NCI-H2227 (cell line): ENCODE results near the gene PRUNE2.
A peak's percentile ranks its signal among the peaks of the same experiment; 100 is the strongest.
"Not testable (repeated sequence)": the region's sequence is repeated elsewhere in the genome, so short reads cannot be mapped to it uniquely, and the experiment has no call there.

Experiments used
- DNase-seq: peaks from one replicate; lab custom pipeline; 2025; ENCODE audit not compliant: unreplicated experiment; lab: John Stamatoyannopoulos, UW

PRUNE2 gene, protein sequence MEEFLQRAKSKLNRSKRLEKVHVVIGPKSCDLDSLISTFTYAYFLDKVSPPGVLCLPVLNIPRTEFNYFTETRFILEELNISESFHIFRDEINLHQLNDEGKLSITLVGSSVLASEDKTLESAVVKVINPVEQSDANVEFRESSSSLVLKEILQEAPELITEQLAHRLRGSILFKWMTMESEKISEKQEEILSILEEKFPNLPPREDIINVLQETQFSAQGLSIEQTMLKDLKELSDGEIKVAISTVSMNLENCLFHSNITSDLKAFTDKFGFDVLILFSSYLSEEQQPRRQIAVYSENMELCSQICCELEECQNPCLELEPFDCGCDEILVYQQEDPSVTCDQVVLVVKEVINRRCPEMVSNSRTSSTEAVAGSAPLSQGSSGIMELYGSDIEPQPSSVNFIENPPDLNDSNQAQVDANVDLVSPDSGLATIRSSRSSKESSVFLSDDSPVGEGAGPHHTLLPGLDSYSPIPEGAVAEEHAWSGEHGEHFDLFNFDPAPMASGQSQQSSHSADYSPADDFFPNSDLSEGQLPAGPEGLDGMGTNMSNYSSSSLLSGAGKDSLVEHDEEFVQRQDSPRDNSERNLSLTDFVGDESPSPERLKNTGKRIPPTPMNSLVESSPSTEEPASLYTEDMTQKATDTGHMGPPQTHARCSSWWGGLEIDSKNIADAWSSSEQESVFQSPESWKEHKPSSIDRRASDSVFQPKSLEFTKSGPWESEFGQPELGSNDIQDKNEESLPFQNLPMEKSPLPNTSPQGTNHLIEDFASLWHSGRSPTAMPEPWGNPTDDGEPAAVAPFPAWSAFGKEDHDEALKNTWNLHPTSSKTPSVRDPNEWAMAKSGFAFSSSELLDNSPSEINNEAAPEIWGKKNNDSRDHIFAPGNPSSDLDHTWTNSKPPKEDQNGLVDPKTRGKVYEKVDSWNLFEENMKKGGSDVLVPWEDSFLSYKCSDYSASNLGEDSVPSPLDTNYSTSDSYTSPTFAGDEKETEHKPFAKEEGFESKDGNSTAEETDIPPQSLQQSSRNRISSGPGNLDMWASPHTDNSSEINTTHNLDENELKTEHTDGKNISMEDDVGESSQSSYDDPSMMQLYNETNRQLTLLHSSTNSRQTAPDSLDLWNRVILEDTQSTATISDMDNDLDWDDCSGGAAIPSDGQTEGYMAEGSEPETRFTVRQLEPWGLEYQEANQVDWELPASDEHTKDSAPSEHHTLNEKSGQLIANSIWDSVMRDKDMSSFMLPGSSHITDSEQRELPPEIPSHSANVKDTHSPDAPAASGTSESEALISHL (N-terminal part only)

DNA sequence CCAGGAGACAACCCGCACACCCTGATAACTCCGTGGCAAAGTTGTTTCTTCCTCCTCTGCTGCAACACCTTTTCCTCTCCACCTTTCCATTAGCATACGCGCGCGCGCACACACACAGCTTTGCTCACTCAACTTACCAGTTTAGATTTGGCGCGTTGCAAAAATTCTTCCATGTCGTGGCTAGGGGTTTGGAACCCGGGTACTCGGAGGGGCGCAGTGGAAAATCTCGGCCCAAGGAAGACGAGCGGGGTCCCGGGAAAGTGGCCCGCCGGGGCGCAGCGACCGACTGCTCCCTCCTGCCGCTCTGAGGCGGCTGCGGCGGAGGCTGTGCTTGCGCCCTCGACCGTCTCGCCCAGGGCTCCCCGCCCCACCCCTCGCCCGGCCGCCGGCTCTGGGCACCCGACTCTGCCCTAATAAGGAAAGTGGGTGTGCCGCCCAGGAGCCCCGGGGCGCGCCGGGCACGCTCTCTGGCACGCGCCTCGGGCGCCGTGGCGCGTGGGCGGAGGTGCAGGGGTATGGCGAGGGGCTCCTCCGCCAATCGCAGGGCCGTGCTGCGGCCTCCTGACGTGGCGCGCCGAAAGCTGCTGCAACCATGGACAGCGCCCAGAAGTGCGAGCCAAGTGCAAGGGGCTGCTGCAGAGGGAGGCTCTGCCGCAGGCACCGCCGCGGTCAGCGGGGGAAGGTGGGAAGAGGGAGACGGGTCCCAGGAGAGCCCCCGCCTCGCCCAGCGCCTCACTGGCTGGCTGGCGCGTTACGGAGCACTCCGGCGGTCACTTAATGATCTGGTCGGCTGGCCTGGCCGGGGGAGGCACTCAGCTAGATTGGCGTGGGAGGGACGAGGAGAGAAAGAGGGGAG, at the start of gene PRUNE2:
Gene PRUNE2, minus strand, starts transcription at position 324 of the 856 bp plus-strand sequence. Its CDS starts 151 bp downstream, at position 173.
- peak; percentile 80 for DNase-seq

DNA sequence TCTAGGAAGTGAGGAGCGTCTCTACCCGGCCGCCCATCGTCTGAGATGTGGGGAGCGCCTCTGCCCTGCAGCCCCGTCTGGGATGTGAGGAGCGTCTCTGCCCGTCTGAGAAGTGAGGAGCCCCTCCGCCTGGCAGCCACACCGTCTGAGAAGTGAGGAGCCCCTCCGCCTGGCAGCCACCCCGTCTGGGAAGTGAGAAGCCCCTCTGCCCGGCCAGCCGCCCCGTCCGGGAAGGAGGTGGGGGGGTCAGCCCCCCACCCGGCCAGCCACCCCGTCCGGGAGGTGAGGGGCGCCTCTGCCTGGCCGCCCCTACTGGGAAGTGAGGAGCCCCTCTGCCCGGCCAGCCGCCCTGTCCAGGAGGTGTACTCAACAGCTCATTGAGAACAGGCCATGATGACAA, 49.5 kb upstream of the PRUNE2 start:
- not testable (repeated sequence) for DNase-seq

DNA sequence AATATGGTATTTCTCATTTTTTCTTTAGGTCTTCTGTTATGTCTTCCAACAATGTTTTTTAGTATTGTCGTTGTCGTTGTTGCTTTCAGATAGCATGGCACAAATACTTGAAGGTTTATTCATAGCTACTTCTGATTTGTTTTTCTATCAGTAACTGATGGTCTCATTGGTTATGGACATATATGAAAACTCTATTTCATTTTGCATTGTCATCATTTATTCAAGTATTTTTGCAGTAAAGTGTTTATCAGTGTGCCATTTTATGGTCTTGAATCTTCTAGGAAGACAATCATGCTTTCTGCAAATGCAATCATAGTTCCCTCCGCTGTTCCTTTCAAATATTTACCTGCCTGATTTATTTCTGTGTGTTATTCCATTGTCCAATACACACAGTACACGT, 44.0 kb upstream of the PRUNE2 start:
- DNase-seq = no peak

DNA sequence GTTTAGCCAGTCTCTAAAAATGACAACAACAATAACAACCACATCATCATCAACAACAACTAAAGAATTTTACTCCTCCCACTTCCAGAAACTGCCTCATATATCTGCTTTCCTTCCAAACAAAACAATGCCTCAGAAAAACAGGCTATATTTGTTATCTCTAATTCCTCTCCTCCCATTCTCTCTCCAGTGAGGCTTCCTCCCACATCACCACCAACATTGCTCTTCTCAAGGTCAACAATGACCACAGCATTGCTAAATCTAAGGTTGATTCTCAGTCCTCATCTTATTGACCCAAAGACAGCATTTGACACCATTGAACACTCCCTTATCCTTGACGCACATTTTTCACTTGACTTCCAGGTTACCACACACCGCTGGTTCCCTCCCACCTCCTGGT, 38.1 kb upstream of the PRUNE2 start:
- no peak for DNase-seq

DNA sequence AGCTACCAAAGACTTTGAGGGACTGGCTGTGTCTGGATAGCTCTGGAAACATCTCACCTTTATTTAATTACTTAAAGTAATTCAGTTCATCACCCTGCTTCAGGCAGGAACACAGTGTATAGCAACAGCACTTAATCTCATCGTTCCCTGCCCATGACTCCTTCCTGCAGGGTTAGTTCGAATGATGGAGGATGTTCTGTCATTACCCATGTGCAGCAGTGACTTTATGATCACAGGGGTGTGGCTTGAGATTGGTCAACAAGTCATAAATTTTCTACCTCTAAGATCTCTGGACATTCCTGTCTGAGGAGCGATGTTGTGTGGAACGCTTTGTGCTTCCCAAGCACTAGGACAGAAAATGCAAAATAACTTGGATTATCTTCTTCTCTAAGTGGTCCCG, 37.1 kb upstream of the PRUNE2 start:
- no peak for DNase-seq

DNA sequence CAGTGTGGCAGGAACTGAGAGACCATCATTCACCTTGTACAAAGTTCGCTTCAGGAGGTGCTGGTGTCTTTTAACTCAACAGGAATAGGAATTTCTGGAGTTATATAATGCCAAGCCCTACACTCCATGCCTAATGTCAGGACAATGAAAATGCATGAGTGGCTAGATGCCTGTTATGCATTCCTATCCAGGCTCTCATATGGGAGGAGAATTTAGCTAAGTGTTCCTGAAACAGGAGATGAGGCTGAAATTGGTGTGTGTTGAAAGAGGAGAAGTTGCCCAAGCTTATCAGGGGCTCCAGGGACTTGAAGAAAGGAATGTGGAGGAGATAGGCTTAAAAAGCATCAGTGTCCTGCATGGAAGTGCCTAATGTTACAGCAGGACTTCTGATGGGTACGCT, 26.8 kb upstream of the PRUNE2 start:
- no peak for DNase-seq

DNA sequence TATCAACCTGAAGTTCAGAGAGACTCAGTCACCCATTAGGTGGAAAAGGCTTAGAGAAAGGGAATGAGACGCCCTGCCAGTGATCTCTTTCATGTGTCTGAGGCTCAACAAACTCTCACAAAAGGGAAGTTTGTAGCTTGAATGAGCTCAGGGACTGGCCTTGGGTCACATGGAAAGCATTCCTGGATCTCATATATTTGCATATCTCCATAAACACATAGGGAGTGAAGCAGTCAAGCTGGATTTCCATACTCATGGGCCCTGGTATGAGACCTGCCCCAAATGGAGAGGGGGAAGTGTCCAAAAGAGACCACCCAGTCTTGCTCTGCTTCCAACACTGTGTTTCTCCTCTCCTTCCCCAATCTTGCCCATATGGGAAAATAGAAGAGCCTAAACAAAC, 26.4 kb upstream of the PRUNE2 start:
- no peak for DNase-seq

DNA sequence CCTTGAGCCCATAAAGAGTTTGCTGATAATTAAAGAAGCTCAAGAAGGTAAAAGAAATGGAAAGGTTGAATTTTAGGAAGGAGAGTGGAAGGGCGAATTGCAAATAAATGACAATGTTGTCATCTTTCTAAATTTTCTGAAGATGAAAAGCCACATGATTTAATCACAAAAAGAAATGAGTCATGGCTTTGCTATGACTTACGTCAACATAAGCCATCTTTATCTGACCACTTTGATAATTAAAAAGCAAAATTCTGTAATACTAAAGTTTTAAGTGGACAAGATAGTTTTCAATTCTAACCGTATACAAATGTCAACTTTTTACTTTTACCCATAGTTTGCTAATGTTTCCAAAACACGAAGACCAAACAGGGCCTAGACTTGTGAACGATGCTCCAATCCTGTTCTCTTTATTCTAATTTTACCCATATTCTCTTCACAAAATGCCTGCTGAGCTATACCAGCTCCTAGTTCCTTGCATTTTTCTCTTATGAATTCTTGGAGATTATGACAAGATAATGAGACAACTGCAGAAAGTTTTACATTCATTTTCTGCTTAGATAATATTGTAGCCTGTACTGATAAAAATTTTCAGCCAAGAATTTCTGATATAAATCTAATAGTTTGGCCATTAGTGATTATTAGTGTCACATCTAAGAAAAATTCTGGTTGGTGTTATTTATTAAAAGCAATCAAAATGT, 21.8 kb upstream of the PRUNE2 start:
- no peak for DNase-seq

DNA sequence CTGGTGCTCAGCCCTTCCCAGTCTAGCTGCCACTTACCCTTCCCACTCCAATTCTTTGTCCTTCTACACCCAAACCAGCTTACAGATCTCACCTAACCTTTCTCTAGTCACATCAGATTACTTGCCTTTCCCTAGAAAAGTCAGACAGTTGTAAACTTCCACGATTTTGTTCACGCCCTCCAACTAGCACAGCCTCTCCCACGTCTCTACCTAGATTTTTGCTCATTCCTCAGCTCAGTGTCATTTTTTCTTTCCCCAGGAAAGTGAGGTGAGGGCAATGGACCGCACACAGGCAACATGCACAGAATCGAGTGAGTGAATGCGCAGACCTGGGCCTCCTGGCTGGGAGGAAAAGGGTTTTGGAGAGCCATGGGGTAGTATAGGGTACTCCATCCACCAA, 20.9 kb upstream of the PRUNE2 start:
- no peak for DNase-seq

DNA sequence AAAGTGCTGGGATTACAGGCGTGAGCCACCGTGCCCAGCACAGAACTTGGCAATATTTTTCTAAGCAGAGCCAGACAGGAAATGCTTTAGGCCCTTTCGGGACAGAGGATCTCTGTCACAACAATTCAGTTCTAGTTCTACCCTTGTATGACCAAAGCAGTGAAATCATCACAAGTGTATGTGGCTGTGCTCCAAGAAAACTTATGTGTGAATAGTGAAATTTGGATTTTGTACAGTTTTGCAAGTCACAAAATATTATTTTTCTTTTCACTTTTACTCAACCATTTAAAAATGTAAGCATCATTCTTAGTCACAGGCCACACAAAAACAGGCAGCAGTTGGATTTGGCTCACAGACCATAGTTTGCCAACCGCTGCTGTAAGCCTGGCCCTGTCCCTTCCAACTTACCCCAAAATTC, 20.4 kb upstream of the PRUNE2 start:
- no peak for DNase-seq

DNA sequence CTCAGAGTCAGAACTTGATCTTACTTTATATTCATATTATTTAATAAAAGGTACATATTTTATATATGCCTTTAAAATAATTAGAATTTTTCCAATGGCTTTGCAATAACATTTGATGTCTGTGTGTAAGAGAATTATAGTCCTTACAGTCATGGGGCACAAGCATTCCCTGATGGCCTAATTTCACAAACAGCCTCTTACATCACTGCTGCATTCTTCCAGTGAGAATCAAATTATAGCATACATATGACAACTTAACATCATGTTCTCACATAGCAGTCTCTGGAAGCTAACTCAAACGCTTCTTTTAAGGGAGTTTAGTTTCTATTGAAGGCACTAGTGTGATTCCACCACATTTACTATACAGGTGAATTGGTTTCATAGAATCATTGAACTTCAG, 15.3 kb upstream of the PRUNE2 start:
- DNase-seq = no peak

DNA sequence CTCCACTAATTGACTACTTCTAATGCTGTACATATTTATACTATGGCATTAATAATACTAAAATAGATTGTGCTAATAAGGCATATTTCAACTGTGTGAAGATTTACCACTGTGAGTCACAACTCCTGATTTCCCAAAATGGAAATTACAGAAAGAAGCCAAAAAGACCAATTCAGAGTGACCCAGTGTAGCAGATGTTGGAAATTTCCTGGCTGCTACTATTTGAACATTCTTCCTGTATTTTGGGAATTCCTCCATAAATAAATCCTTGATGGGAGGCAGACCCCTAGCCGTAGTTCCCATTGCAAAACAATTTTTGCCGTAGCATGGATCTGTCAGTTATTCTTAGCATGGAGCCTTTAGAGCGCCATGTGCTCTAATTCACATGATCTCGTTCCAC, 11.4 kb upstream of the PRUNE2 start:
- no peak for DNase-seq

DNA sequence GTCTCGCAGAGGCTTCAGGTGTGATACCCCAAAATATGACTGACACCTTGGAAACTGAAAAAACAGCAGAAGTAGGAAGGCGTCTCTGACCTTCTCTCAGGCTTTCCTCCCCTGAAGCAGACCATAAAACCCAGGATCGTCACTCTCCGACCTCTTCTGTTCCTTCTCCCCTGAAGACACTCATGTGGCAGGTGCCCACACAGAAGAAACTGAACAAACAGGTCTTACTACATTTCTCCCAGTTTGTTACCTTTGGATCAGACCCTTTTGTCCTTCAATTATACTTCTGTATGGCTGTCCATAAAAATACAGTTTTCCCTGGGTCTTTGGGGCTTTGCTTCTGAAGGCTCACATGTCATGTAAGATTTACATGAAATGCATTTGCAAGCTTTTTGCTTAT, 10.3 kb upstream of the PRUNE2 start:
- DNase-seq = no peak

DNA sequence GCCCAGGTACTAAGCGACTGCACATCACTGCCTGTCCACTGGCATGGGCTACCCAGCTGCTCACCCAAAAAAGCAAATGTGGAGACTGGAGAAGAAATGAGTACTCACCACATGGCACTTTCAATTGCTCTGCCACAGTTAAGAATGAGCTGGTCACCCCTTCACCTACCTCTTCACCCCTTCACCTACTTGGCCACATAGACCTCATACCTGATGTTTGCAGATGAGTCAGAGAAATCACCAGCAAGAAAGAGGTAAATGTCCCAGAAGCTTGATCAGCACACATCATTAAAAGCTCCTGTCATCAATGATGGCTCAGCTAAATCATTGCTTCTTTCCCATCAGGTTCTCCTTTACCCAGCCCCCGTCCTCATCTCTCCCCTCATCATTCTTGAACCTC, 7.6 kb upstream of the PRUNE2 start:
- DNase-seq = no peak

DNA sequence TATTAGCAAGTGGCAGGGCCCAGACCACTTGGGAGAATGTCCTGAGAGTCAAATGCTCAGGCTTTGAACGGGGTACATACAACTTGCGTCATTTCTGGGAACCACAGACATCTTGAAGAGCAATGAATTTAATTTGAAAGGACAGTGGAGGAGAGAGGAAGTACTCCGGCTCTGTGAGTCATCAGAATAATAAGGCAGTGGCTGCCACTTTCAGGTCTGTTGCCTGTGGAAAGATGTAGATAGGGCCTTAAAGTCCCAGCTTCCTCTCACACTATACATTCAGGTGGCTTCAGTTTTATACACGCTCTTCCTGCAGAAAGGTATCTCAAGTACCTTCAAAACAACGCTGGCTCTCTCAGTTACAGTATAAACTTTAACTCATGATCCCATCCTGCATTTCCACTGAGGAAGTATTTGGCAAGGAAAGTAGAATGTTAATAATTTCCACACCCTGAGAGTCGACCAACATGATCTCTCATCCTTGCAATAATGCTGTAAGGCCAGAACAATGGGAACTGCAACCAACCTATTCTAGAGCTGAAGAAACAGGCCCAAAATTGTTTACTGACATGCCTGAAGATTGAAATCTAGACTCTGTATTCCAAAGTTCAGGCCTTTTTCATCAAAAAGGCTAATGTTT, 6.8 kb upstream of the PRUNE2 start:
- DNase-seq = no peak

DNA sequence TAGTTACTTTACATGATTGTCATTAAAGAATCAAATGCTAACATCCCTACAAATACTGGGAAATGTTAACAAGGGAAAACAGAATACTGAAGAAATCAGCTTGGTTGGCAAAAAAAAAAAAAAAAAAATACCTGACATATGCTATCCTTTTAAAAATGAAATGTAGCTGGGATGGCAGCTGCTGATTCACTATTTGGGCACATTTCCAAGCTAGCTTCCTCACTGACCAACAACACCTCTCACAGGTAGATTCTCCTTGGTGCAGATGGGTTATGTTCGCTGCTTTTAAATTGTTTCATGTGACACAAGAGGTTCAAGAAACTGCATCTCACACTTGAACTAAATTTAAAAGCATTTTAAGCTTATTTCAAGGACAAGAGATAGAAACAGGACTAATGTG, 6.1 kb upstream of the PRUNE2 start:
- DNase-seq = no peak

DNA sequence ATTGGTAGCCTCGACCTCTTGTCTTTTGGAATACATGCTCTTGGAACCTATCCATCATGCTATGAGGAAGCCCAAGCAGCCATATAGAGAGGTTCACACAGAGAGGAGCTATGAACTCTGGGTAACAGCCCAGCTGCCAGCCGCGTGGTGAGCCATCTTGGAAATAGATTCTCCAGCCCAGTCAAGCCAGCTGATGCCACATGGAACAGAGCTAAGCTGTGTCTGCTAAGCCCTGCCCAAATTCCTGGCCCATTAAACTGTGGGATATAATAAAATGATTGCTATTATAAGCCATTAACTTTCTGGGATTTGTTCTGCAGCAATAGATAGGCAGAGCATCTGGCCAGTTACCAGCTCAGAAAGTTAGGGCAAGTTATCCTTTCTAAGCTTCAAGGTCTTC, 4.9 kb upstream of the PRUNE2 start:
- DNase-seq = no peak

DNA sequence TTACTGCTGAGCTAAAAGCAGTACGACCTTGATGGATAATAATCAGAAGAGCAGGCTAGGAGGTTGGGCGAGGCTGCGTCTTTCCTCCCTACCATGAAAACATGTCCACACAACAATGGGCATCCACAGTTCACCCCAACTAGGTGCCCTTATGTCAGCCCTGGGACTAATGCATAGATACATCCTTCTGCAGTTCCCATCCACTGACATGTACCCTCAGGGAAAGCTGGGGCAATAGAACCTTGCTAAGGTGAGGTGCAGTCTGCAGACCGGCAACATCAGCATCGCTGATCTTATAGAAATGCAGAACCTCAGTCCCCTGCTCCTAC, 697 bp upstream of the PRUNE2 start:
- no peak for DNase-seq

DNA sequence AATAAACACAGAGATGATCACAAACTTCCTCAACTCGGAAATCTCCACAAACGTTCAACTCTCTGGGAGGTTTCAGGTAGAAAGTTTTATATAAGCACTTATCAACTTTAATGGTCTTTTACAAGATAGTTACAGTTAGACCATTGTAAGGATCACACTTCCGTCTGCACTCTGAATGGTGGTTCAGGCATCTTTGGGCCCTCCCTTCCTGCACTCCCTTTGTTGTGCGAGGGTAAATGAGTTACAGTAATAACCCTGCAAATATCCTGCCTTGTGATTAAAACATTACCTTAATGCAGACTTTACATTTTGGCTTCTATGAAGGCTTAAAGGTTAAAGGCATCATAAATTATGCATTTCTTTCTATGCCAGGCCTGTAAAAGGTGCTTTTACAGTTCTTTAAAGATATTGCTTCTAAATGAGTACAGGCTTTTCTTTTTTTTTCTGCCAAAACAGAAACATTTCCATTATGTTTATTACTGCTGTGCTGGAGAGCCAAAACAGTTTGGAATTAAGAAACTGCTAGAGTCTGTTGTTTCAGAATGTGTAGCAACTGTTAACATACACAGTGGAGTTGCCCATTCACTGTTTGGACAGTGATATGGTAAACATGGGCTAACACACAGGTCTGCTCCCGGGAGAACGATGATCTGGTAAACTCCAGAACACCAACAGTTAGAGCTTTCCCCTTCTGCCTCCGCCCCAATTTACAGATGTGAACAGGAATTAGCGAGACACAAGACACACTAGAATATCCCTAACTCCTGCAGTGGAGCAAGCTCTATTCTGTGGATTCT, 1.1 kb downstream of the PRUNE2 start:
- DNase-seq = no peak
